ENCODE measurements around the gene DOCK6.

Gene DOCK6

DNA sequence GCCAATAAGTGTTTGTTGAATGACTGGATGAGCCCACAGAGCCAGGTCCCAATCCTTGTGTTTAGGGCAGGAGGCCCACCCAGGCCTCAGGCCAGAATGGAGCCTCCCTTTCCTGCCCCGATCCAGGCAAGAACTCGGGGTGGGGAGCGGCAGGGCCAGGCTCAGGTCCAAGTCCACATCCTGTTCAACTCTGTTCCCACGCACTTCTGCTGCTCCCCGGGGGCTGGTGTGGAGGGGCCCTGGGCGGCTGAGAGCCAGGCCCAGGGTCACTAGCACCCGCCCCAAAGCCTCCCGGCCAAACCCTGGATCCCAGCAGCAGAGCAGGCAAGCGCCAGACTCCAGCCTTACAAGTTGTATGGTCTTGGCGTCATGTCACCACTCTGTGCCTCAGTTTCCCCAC is 14.9 kb downstream of the DOCK6 start:
- peaks cover 6 to 74% (median 44%) of the 10 kb centered on the region in 3 donors for H3K36me3 ChIP-seq
- peak; percentile 37 to 76 for DNase-seq
- no peaks in the 10 kb centered on the region for H3K9me3 ChIP-seq
- peak overlapping the region; percentile 16 to 32 for H3K27ac ChIP-seq
- no peak overlapping the region for H3K4me3 ChIP-seq
- no peaks in the 10 kb centered on the region for H3K27me3 ChIP-seq
- no peak for TF ChIP-seq CTCF (IDR thresholded peaks at IDR 0.05)
- intact Hi-C loops (cut with DNase I; ENCODE audit: low total_unique reads) = no loop called here
- peaks cover 0 to 14% (median 6%) of the 10 kb centered on the region in 4 donors for H3K4me1 ChIP-seq

GRCh38 chr19:11246941-11247340 is 15.4 kb downstream of the DOCK6 start:
- Histone ChIP-seq H3K4me1 (peaks cover 0 to 14% (median 6%) of the 10 kb centered on the region in 4 donors), H3K4me3 (no peak overlapping the region), H3K36me3 (peaks cover 2 to 74% (median 44%) of the 10 kb centered on the region in 3 donors), H3K27me3 (no peaks in the 10 kb centered on the region), H3K9me3 (no peaks in the 10 kb centered on the region), H3K27ac (peak overlapping the region; percentile 16 to 32)
- no peak for DNase-seq
- no peak for TF ChIP-seq CTCF (IDR thresholded peaks at IDR 0.05)
- intact Hi-C loops (cut with DNase I; ENCODE audit: low total_unique reads) = no loop called here

DNA sequence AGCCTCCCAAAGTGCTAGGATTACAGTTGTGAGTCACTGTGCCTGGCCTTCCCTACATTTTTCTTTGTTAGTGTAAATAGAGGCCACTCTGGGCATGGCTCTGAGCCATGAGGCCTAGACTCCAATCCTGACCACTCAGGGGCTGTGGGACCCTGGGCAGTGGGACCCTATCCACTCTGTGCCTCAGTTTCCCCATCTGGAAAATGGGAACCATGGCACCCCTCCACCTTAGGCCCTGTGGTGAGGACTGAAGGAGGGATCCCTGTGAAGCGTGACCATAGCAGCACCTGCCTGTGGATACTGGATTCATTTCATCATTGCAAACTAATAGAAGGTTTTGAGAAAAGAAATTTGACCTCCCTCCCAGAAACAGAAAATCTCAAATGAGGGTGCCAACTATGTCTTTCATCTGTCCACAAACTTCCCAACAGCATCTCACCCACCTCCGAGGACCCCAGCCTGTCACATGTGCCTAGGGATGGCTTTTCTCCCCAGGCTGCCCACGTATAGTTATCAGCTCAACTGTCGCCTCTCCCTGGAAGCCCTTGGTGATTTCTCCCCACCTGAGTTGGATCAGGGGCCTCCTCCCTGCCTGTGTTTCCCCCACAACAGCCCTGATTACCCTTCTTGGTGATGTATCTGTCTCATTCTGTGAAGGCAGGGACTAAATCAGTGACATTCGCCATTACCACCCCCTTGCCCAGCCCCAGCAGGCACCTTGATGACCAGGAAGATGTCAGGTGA is 17.3 kb downstream of the DOCK6 start:
- H3K27ac ChIP-seq = no peak overlapping the region
- TF ChIP-seq CTCF (IDR thresholded peaks at IDR 0.05) = no peak
- H3K36me3 ChIP-seq = peaks cover 0 to 69% (median 39%) of the 10 kb centered on the region in 3 donors
- H3K4me3 ChIP-seq = no peak overlapping the region
- intact Hi-C loops (cut with DNase I; ENCODE audit: low total_unique reads) = no loop called here
- no peaks in the 10 kb centered on the region for H3K27me3 ChIP-seq
- no peaks in the 10 kb centered on the region for H3K9me3 ChIP-seq
- DNase-seq = no peak
- peaks cover 0 to 14% (median 6%) of the 10 kb centered on the region in 4 donors for H3K4me1 ChIP-seq

DNA sequence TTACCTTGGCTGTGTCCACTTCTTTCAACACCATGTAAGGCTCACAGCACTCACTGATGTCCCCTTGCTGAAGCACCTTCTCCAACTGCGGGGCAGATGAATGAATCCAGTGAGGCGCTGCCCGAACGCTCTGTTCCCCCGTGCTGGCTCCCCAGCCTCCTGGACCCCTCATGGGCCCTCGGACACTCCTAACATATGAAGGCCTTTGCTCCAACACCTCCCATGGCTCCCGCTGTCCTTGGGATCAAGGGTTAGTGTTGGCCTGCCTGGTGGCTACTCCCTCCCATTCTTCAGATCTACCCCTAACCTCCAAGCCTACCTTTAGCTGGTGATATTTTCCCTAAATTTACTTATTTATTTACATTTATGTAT is 18.5 kb downstream of the DOCK6 start:
- peaks cover 0 to 3% (median 0%) of the 10 kb centered on the region in 3 donors for H3K9me3 ChIP-seq
- no peaks in the 10 kb centered on the region for H3K27me3 ChIP-seq
- H3K27ac ChIP-seq = peak overlapping the region in 1 of 2 donors; percentile 18
- peaks cover 6 to 74% (median 44%) of the 10 kb centered on the region in 3 donors for H3K36me3 ChIP-seq
- intact Hi-C loops (cut with DNase I; ENCODE audit: low total_unique reads) = no loop called here
- no peak for TF ChIP-seq CTCF (IDR thresholded peaks at IDR 0.05)
- no peak overlapping the region for H3K4me3 ChIP-seq
- no peak for DNase-seq
- peaks cover 0 to 14% (median 6%) of the 10 kb centered on the region in 4 donors for H3K4me1 ChIP-seq

DNA sequence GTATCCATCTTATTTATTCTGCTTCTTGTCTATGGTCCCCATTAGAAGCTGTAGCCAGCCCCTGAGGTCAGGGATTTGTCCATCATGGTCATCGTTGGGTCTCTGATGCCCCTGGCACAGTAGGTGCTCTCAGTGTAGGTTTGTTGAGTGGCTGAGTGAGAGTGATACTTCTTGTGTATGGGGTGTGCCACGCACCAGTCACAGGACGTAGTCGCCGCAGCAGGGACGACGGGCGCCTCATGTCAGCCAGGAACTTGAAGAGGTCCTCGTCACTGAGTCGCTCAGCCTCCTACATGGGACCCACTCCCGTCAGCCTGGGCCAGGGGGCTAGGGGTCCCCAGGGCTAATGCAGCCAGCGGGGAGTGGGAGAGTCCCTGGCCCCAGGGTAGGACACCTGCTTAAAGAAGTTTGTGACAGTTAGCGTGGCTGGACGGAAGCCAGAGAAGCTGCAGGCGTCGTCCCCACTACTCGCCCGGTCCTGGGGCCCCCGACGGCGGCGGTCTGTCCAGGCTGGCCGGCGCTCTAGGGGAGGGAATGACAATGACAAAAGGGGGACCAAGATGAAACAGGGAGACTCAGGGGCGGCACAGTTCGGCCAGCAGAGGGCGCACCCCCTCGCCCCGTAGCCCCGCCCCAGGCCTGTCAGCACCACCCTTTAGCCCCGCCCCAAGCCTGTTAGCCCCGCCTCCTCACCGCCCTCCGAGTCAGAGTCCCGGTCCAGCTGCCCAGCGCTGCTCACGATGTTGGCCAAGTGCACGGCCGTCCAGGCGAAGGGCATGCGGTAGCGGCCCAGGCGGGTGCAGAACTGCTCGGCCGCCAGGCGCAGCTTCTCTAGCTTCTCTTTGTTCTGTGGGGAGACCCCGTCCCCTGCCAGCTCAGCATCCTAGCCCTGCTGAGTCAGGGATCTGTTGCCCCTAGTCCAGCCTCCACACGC is 19.2 kb downstream of the DOCK6 start:
- intact Hi-C loops (cut with DNase I; ENCODE audit: low total_unique reads) = no loop called here
- peaks cover 6 to 74% (median 44%) of the 10 kb centered on the region in 3 donors for H3K36me3 ChIP-seq
- H3K27ac ChIP-seq = peak overlapping the region in 1 of 2 donors; percentile 18
- DNase-seq = peak; percentile 95 to 96
- H3K4me1 ChIP-seq = peaks cover 0 to 14% (median 6%) of the 10 kb centered on the region in 4 donors
- no peak overlapping the region for H3K4me3 ChIP-seq
- TF ChIP-seq CTCF (IDR thresholded peaks at IDR 0.05) = peak; percentile 43 to 69
- H3K27me3 ChIP-seq = no peaks in the 10 kb centered on the region
- peaks cover 0 to 6% (median 0%) of the 10 kb centered on the region in 3 donors for H3K9me3 ChIP-seq
